ENCODE measurements around the gene CDC45.
A peak's percentile ranks its signal among the peaks of the same experiment; 100 is the strongest.

Gene CDC45

GRCh38 chr22:19503367-19503766 is 23.6 kb downstream of the CDC45 start:
- Histone ChIP-seq H3K79me1 (replicated peaks; ENCODE audit: low read length, poor library complexity, severe bottlenecking) (no peaks in the 10 kb centered on the region), H2BK15ac (ENCODE audit: low read depth, poor library complexity, severe bottlenecking) (no peak overlapping the region), H2AFZ (ENCODE audit: low read depth, low read length) (no peak overlapping the region), H2AK5ac (ENCODE audit: low read length, severe bottlenecking) (no peak overlapping the region), H2BK12ac (ENCODE audit: low read length in 2 of 2) (no peak overlapping the region), H3K27ac (ENCODE audit: low read length, poor library complexity, severe bottlenecking) (no peak overlapping the region), H3K4me2 (ENCODE audit: low read length, poor library complexity, severe bottlenecking) (no peak overlapping the region), H3K27me3 (ENCODE audit: control insufficient read depth in 1 of 2, insufficient read depth in 1 of 2, low read length in 2 of 2) (no peaks in the 10 kb centered on the region), H3K9ac (ENCODE audit: low read length) (no peak overlapping the region), H4K91ac (ENCODE audit: low read length) (no peak overlapping the region), H3K36me3 (ENCODE audit: control insufficient read depth in 1 of 2, insufficient read depth in 2 of 2, low read depth in 1 of 2, low read length in 2 of 2) (peaks cover 0 to 28% of the 10 kb centered on the region in 2 experiments), H3K23ac (ENCODE audit: low read length in 2 of 2) (no peak overlapping the region), H4K8ac (ENCODE audit: low read length) (no peak overlapping the region), H3K4ac (ENCODE audit: low read depth in 1 of 2, low read length in 2 of 2) (no peak overlapping the region), H2BK120ac (ENCODE audit: low read depth, low read length) (no peak overlapping the region), H3K4me1 (ENCODE audit: control insufficient read depth, insufficient read depth, low read depth, low read length) (no peaks in the 10 kb centered on the region), H3K14ac (ENCODE audit: low read length in 2 of 2) (no peak overlapping the region), H3K4me3 (ENCODE audit: insufficient read depth in 1 of 2, low read depth in 1 of 2, low read length in 2 of 2) (no peak overlapping the region), H3K18ac (ENCODE audit: low read depth in 1 of 2, low read length in 2 of 2) (no peak overlapping the region), H2BK5ac (ENCODE audit: low read depth, low read length, poor library complexity, severe bottlenecking) (no peak overlapping the region), H3K9me3 (ENCODE audit: control insufficient read depth, low read length) (no peaks in the 10 kb centered on the region)
- 95% methylated on average over 7 of the region's 7 CpGs for WGBS
- DNase-seq = no peak

GRCh38 chr22:19503869-19504268 is 24.1 kb downstream of the CDC45 start:
- WGBS = 95% methylated on average over 9 of the region's 9 CpGs
- H3K9me3 ChIP-seq (ENCODE audit: control insufficient read depth, low read length) = no peaks in the 10 kb centered on the region
- H3K27me3 ChIP-seq (ENCODE audit: control insufficient read depth in 1 of 2, insufficient read depth in 1 of 2, low read length in 2 of 2) = no peaks in the 10 kb centered on the region

GRCh38 chr22:19504900-19505734 is 25.4 kb downstream of the CDC45 start:
- no peak for DNase-seq
- Histone ChIP-seq H3K18ac (ENCODE audit: low read depth in 1 of 2, low read length in 2 of 2) (no peak overlapping the region), H3K4me1 (ENCODE audit: control insufficient read depth, insufficient read depth, low read depth, low read length) (no peaks in the 10 kb centered on the region), H3K4me3 (ENCODE audit: insufficient read depth in 1 of 2, low read depth in 1 of 2, low read length in 2 of 2) (no peak overlapping the region), H3K9ac (ENCODE audit: low read length) (no peak overlapping the region), H3K4ac (ENCODE audit: low read depth in 1 of 2, low read length in 2 of 2) (no peak overlapping the region), H2BK12ac (ENCODE audit: low read length in 2 of 2) (no peak overlapping the region), H3K9me3 (ENCODE audit: control insufficient read depth, low read length) (no peaks in the 10 kb centered on the region), H2BK120ac (ENCODE audit: low read depth, low read length) (no peak overlapping the region), H2AFZ (ENCODE audit: low read depth, low read length) (no peak overlapping the region), H3K79me1 (replicated peaks; ENCODE audit: low read length, poor library complexity, severe bottlenecking) (no peaks in the 10 kb centered on the region), H3K36me3 (ENCODE audit: control insufficient read depth in 1 of 2, insufficient read depth in 2 of 2, low read depth in 1 of 2, low read length in 2 of 2) (peaks cover 0 to 18% of the 10 kb centered on the region in 2 experiments), H2BK15ac (ENCODE audit: low read depth, poor library complexity, severe bottlenecking) (no peak overlapping the region), H4K91ac (ENCODE audit: low read length) (peak overlapping the region; percentile 31), H4K8ac (ENCODE audit: low read length) (no peak overlapping the region), H3K4me2 (ENCODE audit: low read length, poor library complexity, severe bottlenecking) (no peak overlapping the region), H2BK5ac (ENCODE audit: low read depth, low read length, poor library complexity, severe bottlenecking) (no peak overlapping the region), H3K14ac (ENCODE audit: low read length in 2 of 2) (no peak overlapping the region), H2AK5ac (ENCODE audit: low read length, severe bottlenecking) (no peak overlapping the region), H3K27ac (ENCODE audit: low read length, poor library complexity, severe bottlenecking) (no peak overlapping the region), H3K27me3 (ENCODE audit: control insufficient read depth in 1 of 2, insufficient read depth in 1 of 2, low read length in 2 of 2) (no peaks in the 10 kb centered on the region), H3K23ac (ENCODE audit: low read length in 2 of 2) (no peak overlapping the region)
- WGBS = 92% methylated on average over 18 of the region's 18 CpGs

More at GRCh38 chr22:19503869-19504268, 24.1 kb downstream of the CDC45 start:
- Histone ChIP-seq H3K27ac (ENCODE audit: low read length, poor library complexity, severe bottlenecking) (no peak overlapping the region), H3K4me2 (ENCODE audit: low read length, poor library complexity, severe bottlenecking) (no peak overlapping the region), H4K91ac (ENCODE audit: low read length) (no peak overlapping the region), H3K14ac (ENCODE audit: low read length in 2 of 2) (no peak overlapping the region), H3K36me3 (ENCODE audit: control insufficient read depth in 1 of 2, insufficient read depth in 2 of 2, low read depth in 1 of 2, low read length in 2 of 2) (peaks cover 0 to 26% of the 10 kb centered on the region in 2 experiments), H2BK5ac (ENCODE audit: low read depth, low read length, poor library complexity, severe bottlenecking) (no peak overlapping the region), H3K4ac (ENCODE audit: low read depth in 1 of 2, low read length in 2 of 2) (no peak overlapping the region), H4K8ac (ENCODE audit: low read length) (no peak overlapping the region), H2BK120ac (ENCODE audit: low read depth, low read length) (no peak overlapping the region), H3K23ac (ENCODE audit: low read length in 2 of 2) (no peak overlapping the region), H2AFZ (ENCODE audit: low read depth, low read length) (no peak overlapping the region), H3K79me1 (replicated peaks; ENCODE audit: low read length, poor library complexity, severe bottlenecking) (no peaks in the 10 kb centered on the region), H2BK12ac (ENCODE audit: low read length in 2 of 2) (no peak overlapping the region), H3K9ac (ENCODE audit: low read length) (no peak overlapping the region), H3K4me3 (ENCODE audit: insufficient read depth in 1 of 2, low read depth in 1 of 2, low read length in 2 of 2) (no peak overlapping the region), H3K4me1 (ENCODE audit: control insufficient read depth, insufficient read depth, low read depth, low read length) (no peaks in the 10 kb centered on the region), H3K18ac (ENCODE audit: low read depth in 1 of 2, low read length in 2 of 2) (no peak overlapping the region), H2AK5ac (ENCODE audit: low read length, severe bottlenecking) (no peak overlapping the region), H2BK15ac (ENCODE audit: low read depth, poor library complexity, severe bottlenecking) (no peak overlapping the region)
- DNase-seq = no peak

GRCh38 chr22:19505735-19506126 is 26.0 kb downstream of the CDC45 start:
- peaks cover 0 to 18% of the 10 kb centered on the region in 2 experiments for H3K36me3 ChIP-seq (ENCODE audit: control insufficient read depth in 1 of 2, insufficient read depth in 2 of 2, low read depth in 1 of 2, low read length in 2 of 2)
- WGBS = 100% methylated on average over 5 of the region's 5 CpGs

More at GRCh38 chr22:19505735-19506126, 26.0 kb downstream of the CDC45 start:
- no peaks in the 10 kb centered on the region for H3K79me1 ChIP-seq (replicated peaks; ENCODE audit: low read length, poor library complexity, severe bottlenecking)
- H4K8ac ChIP-seq (ENCODE audit: low read length) = no peak overlapping the region
- H2BK120ac ChIP-seq (ENCODE audit: low read depth, low read length) = no peak overlapping the region
- no peak overlapping the region for H2BK15ac ChIP-seq (ENCODE audit: low read depth, poor library complexity, severe bottlenecking)
- no peaks in the 10 kb centered on the region for H3K27me3 ChIP-seq (ENCODE audit: control insufficient read depth in 1 of 2, insufficient read depth in 1 of 2, low read length in 2 of 2)
- no peak overlapping the region for H3K14ac ChIP-seq (ENCODE audit: low read length in 2 of 2)
- H3K9me3 ChIP-seq (ENCODE audit: control insufficient read depth, low read length) = no peaks in the 10 kb centered on the region
- H3K4ac ChIP-seq (ENCODE audit: low read depth in 1 of 2, low read length in 2 of 2) = no peak overlapping the region
- no peak overlapping the region for H3K9ac ChIP-seq (ENCODE audit: low read length)
- H2BK12ac ChIP-seq (ENCODE audit: low read length in 2 of 2) = no peak overlapping the region
- H2AFZ ChIP-seq (ENCODE audit: low read depth, low read length) = no peak overlapping the region
- H3K4me2 ChIP-seq (ENCODE audit: low read length, poor library complexity, severe bottlenecking) = no peak overlapping the region
- no peak overlapping the region for H3K18ac ChIP-seq (ENCODE audit: low read depth in 1 of 2, low read length in 2 of 2)
- H3K27ac ChIP-seq (ENCODE audit: low read length, poor library complexity, severe bottlenecking) = no peak overlapping the region
- no peak overlapping the region for H2AK5ac ChIP-seq (ENCODE audit: low read length, severe bottlenecking)
- peak overlapping the region; percentile 31 for H4K91ac ChIP-seq (ENCODE audit: low read length)
- no peak for DNase-seq
- H3K4me1 ChIP-seq (ENCODE audit: control insufficient read depth, insufficient read depth, low read depth, low read length) = no peaks in the 10 kb centered on the region
- H3K23ac ChIP-seq (ENCODE audit: low read length in 2 of 2) = no peak overlapping the region
- no peak overlapping the region for H2BK5ac ChIP-seq (ENCODE audit: low read depth, low read length, poor library complexity, severe bottlenecking)
- H3K4me3 ChIP-seq (ENCODE audit: insufficient read depth in 1 of 2, low read depth in 1 of 2, low read length in 2 of 2) = no peak overlapping the region
